HG02973 (cell line): ENCODE measurements around the gene CCT4.
A peak's percentile ranks its signal among the peaks of the same experiment; 100 is the strongest.
"Not testable (repeated sequence)": the region's sequence is repeated elsewhere in the genome, so short reads cannot be mapped to it uniquely, and the experiment has no call there.

Experiments used
- ATAC-seq: cut with Tn5 transposase; IDR thresholded peaks from one replicate; pipeline ENCODE4 v1.9.1; 2021; ENCODE audit warnings: moderate library complexity; ENCODE audit not compliant: unreplicated experiment

Gene CCT4, protein sequence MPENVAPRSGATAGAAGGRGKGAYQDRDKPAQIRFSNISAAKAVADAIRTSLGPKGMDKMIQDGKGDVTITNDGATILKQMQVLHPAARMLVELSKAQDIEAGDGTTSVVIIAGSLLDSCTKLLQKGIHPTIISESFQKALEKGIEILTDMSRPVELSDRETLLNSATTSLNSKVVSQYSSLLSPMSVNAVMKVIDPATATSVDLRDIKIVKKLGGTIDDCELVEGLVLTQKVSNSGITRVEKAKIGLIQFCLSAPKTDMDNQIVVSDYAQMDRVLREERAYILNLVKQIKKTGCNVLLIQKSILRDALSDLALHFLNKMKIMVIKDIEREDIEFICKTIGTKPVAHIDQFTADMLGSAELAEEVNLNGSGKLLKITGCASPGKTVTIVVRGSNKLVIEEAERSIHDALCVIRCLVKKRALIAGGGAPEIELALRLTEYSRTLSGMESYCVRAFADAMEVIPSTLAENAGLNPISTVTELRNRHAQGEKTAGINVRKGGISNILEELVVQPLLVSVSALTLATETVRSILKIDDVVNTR

DNA sequence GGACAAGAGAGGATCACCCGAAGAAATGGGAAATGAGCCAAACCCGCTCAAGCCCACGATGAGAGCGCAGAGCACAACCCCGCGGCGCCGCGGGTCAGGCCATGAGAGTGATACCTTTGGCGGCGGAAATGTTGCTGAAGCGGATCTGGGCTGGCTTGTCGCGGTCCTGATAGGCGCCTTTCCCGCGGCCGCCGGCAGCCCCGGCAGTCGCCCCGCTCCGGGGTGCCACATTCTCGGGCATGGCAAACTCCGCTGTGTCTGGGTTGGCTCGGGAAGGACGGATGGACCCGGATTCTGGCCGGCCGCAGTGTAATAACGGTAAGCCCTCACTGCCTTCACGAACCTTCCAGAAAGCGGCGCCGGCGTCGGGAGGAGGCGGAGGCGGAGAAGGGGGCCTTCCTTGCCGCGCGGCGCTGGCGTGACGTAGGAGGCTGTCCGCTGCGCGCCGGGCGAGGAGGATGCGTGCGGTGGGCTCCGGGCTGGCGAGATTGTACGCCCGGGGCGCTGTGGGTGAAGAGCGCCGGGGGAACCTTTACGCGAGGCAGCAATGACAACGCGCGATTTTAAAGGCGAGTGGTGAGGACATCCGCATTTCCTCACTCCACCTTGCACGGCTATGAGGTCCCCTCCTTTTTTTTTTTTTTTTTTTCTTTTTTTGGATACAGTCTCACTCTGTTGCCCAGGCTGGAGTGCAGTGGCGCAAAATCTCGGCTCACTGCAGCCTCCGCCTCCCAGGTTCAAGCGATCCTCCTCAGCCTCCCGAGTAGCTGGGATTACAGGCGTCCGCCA is at the start of gene CCT4:
TSS of gene CCT4 (minus strand) at position 390 of the 789 bp plus-strand sequence. CDS start at position 241, 149 bp downstream.
- ATAC-seq: peak; percentile 76

DNA sequence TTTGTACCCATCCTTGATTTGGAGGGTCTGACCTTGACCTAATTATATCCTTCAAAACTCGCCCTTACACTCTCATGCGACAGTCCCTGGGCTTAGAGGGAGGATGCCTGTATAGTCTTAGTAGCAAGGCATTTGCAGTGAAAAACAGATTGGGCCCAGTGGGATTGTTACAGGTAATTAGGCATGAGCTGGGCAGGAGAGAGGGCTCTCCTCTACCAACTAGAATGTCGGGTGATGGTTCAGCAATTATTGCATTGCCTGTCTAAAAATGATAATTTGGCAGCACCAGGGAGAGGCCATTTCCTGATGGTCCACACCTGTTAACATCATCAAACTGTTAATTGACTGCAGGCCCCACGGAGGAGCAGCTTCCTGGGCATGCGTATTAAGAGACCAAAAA is 49.4 kb upstream of the CCT4 start:
- ATAC-seq: no peak

DNA sequence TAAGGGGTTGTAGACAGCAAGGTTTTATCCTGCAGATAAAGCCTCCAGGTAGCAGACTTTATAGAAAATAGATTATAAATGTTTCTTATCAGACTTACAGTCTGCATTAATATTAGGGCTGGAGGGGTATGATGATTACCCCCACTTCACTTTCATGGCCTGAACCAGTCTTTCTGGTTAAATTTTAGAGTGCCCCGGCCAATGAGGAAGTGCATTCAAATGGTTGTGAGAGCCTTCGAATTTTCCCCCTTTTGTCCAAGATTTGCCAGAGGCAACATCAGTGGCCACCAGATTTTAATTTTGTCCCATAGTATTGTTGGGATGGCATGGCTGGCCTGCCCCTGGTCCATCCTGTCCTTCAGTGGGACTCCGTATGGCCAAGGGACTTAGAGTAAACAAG is 48.6 kb upstream of the CCT4 start:
- no peak for ATAC-seq

DNA sequence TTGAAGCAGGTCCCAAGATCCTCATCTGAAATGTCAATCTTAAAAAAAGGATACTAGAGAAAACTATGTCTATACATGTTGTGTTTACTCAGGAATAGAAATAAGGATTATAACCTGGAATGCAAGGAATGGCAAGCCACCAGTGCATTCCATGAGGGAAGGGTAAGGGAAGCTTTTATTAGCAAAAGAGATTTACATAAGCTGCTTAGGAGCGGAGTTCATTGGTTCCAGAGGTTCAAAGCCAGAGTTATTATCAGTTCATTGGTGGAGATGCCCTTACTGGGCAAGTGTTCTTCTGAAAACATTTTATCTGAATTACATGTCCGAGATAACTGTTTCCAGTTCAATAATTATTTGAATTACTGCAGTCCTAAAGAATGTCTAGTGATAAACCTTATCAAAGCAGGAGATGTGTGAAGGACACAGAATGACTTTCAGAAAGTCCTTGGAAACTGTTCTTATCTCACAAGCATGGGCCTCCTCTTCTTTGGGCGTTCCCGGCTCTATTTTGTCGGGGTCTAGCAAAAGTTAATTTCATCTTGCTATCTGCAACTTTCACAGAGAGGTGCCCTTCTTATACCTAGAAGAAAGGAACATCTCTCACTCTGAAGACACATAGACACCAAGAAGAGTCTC is 40.5 kb upstream of the CCT4 start:
- no peak for ATAC-seq

DNA sequence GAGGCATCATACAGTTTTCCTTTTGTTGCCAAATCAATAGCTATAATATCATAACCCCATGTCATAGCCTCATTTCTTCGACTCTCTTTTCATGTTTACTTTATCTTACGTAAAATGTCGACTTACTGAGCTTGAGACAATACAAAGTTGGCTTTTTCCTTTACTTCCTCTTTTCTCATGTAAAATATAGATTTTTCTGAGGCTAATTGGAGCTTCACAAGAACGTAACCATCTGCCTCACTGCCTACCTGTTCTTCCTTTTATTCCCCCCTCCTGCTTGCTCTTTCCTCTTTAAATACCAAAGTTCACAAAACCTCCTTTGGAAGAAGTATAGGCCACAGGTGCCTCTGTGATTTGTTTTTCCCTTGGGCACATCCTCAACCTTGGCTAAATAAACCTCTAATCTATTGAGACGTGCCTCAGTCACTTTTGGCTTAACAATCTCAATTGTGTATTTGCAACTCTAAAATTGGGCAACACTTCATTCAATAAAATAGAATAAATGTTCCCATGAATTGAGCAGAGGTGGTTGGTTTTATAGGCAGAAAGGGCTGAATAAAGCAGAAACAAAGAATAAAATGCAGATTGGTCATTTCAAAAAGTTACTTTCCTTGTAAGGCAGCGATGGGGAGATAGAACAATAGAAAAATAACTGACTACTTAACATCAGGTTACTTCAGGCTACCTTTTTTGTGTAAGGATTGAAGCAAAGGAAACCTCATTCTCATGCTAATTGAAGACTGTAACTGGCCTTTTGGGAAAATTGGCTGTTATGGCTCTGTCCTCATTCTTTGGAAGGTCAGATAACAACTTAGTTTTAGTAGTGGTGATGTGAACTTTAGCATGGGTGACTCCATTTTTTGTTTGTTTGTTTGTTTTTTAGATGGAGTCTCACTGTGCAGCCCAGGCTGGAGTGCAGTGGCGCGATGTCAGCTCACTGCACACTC is 38.3 kb upstream of the CCT4 start:
- ATAC-seq: no peak

DNA sequence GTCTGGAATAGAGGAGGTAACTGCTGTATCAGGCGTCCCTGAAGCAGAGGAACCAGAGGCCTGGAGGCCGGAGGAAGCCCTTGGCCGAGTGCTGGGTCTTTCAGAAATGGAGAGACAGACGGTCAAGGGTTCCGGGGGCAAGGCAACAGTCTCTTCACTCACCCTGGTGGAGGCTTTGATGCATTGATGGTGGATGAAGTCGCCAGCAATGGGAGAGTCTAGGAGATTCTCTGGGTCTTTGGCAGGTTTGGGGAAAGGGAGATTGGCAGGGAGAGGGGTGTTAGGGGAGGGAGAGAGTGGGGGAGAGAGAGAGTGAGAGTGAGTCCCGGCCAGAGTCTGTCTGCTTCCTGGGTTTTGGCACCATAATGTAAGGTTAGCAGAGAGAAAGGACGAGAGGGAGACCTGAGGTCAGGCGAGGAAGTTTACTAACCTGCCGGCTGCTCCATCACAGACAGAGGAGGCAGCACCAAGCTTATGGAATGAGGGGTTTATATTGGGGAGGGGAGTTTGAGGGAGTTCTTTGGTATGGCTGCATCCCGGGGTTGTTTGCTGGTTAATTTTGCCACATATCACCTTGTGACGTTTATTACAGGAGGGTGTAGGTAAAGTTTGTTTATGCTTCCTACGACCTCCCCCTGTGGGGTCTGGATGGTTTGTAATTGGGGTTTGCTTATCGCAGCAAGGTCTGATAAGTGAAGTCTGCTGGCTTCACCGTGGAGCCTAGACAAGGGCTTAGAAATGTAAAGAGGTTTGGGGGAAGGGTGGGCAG is 36.6 kb upstream of the CCT4 start:
- no peak for ATAC-seq

DNA sequence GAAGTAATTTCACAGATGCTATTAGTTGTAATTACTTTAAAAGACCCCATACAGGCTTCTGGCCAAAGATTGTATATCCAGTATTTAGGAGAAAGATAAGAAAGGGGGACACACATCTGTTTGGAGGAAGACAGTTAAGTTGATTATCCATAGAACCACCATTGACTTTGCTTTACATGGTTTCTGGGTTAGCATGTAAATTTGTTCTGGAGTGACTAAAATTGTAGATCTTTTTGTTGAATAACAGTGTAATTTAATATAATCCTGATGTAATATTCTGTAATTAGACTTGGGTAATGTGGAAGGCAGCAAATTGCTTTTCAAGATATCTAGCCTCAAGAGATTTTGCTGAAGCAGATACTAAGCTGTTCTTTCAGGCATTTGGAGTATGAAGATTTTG is 34.3 kb upstream of the CCT4 start:
- no peak for ATAC-seq

DNA sequence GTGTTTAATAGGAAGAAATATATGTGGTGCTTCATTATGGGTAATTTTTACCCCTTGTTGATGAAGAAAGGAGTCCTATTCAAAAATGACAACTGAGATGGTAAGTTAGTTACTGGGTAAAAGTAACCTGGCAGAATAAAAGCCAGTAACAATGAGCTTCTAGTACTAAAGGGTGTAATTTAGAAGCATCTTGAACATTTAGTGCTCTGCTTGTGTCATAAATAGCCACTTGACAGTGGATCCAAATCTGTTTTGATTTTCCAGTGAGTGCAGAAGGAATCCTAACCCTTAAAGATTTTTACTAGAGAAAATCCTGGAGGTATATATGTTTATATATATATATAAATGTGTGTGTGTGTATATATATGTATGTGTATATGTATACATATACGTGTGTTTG is 32.1 kb upstream of the CCT4 start:
- ATAC-seq: no peak

DNA sequence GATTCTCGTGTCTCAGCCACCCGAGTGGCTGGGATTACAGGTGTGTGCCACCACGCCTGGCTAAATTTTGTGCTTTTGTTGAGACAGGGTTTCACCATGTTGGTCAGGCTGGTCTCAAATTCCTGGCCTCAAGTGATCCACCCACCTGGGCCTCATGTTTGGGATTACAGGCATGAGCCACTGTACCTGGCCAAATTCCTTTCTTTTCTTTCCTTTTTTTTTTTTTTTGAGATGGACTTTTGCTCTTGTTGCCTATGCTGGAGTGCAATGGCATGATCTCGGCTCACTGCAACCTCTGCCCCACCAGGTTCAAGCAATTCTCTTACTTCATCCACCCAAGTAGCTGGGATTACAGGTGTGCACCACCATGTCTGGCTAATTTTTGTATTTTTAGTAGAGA is 26.3 kb upstream of the CCT4 start:
- ATAC-seq: not testable (repeated sequence)

DNA sequence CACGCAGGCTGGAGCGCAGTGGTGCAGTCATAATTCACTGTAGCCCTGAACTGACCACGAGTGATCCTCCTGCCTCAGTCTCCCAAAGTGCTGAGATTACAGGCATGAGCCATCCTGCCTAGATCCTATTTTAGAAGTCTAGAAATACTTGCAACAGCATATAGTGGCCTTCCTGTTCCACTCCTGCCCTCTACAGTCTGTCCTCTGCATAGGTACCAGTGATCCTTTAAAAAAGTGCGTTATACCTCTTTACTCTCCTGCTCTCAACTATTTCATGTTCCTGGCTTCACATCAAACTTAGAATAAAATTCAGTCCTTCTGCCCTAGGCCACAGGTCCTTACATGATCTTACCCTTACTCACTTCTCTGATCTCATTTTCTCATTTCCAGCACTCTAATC is 23.1 kb upstream of the CCT4 start:
- ATAC-seq: no peak

DNA sequence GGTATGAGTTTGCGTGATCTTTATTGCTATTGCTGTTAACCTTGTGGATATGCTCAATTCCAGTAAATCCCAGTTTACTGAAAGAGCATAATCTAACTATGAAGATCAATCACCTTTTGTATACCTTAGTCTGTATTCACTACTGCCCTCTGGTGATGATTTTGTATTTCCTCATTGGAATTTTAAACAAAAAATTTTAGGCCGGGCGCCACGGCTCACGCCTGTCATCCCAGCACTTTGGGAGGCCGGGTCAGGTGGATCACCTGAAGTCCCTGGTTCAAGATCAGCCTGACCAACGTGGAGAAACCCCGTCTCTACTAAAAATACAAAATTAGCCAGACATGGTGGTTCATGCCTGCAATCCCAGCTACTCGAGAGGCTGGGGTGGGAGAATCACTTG is 22.1 kb upstream of the CCT4 start:
- no peak for ATAC-seq

DNA sequence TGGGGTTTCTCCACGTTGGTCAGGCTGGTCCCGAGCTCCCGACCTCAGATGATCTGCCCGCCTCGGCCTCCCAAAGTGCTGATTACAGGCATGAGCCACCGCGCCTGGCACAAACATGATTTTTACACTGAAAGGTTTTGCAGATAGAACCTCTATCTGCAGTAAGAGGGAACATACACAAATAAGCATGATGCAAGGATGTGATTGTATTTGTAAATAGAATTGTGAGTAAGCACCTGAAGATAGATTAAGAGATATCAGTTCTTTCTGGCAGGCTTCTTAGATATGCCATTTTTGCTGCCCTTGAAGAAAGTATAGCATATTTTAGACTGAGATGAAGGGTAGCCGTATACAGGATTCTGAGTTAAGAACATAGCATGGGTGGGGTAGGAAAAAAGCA is 20.7 kb upstream of the CCT4 start:
- ATAC-seq: no peak

DNA sequence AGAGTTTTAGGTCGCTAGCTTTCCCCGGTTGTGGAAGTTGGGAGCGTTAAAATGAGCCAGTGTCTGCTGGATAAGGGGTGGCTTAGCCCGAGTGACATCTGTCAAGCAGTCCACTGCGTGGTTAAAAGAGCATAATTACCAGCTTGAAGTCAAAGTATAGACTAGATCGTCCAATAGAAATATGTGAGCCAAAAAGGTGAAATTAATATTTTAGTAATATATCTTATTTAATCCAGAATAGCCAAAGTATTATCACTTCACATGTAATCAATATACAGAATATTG is 17.7 kb upstream of the CCT4 start:
- peak; percentile 10 for ATAC-seq

DNA sequence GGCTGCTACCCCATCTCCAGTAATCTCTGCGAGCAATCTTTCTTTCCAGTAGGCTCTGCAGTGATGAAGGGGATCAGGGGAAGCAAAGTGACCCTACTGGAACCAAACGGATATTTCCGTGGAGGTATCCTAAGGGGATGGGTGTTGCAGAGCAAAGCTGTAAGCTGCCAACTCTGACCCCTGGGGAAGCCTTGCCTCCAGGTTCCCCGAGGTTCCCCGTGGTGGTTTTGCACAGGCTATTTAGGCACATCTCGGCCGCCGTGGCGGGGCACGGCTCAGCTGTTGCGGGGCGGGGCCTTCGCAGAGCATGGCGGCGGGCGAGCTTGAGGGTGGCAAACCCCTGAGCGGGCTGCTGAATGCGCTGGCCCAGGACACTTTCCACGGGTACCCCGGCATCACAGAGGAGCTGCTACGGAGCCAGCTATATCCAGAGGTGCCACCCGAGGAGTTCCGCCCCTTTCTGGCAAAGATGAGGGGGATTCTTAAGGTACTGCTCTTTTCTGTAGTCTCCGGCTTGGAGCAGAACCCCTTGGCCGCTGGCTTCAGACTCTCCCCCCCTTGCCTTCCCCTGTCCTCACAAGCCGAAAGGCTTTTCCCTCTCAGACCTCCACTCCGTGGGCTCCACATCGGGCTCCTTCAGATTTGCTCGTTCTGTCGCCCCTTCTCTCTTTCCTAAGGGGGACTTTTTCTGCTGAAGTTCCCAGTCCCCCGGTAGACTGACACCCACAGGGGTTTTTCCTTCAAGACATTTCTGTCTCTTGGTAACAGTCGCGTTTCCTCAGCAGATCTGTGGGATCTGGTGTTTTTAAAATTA is 17.1 kb upstream of the CCT4 start, which contains the start of gene COMMD1:
TSS of gene COMMD1 (plus strand) at position 303 of the 814 bp plus-strand sequence. CDS start at position 308, 5 bp downstream.
- ATAC-seq: peak; percentile 97

DNA sequence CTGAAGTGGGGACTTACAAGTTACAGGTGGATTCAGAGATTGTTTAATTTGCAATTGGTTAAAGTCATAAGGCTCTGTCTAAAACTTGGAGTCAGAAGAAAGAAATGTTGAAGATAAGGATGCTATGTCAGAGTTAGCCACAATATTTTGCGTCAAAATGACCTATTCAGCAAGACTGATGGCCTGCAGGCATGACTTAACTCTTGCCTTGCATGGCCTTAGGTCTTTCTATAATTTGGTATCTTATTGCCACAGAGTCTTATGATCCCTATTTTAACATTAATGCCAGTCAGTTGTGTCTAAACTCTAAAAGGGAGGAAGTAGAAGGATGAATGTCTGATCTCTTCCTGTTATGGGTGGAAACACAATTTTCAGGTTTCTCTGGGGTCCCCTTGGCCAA is 11.8 kb upstream of the CCT4 start:
- no peak for ATAC-seq

DNA sequence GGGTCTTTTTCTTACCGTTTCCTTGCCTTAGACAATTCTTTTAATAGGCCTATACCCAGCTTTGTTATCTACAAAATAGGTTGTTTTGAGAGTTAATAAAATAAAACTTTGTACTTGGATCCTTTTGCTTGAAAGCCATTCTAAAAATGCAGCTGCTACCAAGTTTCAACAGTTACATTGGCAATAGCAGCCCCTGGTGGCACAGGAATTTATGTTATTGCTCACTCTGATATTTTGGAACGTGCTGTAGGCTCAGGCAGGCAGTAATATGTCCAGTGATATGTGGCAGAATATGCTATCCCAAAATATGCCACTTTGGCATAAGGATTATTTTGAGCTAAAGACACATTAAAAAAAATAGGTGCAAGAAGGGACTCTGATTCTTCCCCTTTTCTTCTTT is 10.4 kb upstream of the CCT4 start:
- ATAC-seq: no peak

DNA sequence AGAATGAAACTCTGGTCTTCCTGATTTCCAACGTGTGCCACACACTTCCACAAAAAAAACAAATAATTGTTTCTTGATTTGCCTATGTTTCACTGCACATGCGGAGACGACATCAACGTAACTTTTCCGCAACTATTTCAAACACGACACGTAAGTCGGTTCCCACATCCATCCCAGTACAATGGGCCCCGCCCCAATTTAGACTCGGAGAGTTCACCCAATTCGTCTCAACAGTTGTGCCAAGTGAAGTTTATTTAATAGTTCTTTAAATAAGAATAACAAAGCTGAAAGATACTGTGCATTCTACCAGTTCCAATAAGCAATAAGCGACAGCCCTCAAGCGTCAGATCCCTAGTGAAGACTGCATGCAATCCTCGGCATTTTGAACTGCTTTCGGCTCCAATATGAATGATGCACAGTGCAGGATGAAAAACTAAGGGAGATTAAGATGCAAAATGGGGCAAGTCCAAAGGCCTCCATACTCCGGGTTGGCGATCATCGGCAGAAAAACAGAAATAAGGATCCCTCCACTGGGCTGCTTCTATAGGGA is 664 bp downstream of the CCT4 start:
- ATAC-seq: no peak

DNA sequence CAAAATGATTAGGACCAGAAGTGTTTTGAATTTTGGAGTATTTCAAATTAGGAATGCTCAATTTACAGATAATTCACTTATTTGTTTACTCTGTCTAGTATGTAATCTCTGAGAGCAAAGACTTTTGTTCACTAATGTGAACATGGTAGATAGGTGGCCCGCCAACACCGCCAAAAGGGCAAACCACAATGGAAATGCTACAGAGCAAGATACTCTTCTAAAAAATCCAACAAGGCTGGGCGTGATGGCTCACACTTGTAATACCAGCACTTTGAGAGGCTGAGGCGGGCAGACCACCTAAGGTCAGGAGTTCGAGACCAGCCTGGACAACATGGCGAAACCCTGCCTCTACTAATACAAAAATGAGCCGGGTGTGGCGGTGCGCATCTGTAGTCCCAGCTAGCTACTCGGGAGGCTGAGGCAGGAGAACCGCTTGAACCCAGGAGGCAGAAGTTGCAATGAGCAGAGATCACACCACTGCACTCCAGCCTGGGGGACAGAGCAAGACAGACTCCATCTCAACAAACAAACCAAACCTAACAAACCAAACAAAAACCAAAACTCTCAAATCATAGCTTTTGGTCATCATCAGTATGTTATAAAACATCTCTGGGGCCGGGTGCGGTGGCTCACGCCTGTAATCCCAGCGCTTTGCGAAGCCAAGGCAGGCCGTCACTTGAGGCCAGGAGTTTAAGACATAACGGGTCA is 2.4 kb downstream of the CCT4 start:
- ATAC-seq: no peak
